ENCODE data around the gene DENND1A.
"Not testable (repeated sequence)": the region's sequence is repeated elsewhere in the genome, so short reads cannot be mapped to it uniquely, and the experiment has no call there.

The DENND1A gene

DNA sequence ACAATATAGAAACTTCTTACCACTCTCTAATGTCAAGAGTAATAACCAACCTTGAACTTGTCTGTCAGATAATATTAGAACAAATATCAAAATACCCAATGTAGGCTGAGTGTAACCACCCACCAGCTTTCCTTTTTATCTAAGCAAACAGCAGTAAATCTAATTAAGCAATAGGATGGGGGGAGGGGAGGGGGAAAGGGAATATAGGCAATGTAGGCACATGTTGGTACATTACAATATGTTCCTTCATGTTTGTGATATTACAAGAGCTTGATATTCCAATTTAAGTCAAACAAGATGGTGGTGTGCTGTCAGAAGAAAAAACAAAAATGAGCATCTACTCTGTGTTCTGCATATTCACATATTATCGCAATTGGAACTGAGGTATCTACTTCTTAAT, 158.2 kb downstream of the DENND1A start:
- DNase-seq (ENCODE audit: low spot score) = no peak

DNA sequence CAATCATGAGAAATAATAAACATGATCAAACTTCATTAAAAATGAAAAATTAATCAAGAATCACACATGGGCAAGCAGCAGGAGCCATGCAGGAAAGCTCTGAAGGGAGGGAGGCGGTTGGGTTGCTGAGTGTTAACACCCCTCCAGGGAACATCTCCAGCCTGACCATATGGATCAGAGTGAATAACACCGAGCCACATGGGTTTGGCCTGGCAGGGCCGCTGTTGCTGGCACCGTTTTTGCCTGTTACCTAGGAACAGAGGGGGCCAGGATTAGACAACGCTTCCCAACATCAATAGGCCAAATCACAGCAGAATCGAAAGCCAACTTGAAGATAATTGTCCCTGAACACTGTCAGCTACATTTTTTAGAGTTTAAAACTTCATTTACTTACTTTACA, 160.2 kb downstream of the DENND1A start:
- DNase-seq (ENCODE audit: low spot score) = no peak

DNA sequence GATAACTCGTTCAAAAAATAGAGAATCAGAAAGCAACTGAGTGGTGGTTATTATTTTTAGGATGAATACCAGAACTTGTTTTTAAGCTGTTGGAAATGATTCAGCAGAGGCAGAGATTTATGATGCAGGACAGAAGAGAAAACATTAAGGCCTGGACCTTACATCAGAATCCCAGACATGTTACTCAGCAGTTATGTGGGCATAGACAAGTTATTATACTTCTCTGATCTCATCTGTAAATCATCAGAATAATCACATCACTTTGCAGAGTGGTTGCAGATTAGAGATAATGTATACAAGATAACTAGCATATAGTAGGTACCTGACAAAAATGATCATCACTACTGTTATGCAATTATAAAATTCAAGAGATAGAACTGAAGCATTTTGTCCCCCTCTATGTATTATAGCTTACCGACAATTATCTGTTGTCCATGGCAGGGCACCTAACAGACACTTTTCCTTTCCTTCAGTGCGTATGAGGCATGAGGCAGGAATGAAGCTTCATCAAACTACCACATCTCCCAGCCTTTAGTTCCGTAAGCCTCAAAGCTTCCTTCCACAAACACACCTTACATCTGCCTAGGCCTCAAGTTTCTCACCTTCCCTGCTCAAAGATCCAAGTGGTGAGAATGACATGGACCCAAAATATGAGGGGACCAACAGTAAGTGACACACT, 165.9 kb downstream of the DENND1A start:
- no peak for DNase-seq (ENCODE audit: low spot score)

DNA sequence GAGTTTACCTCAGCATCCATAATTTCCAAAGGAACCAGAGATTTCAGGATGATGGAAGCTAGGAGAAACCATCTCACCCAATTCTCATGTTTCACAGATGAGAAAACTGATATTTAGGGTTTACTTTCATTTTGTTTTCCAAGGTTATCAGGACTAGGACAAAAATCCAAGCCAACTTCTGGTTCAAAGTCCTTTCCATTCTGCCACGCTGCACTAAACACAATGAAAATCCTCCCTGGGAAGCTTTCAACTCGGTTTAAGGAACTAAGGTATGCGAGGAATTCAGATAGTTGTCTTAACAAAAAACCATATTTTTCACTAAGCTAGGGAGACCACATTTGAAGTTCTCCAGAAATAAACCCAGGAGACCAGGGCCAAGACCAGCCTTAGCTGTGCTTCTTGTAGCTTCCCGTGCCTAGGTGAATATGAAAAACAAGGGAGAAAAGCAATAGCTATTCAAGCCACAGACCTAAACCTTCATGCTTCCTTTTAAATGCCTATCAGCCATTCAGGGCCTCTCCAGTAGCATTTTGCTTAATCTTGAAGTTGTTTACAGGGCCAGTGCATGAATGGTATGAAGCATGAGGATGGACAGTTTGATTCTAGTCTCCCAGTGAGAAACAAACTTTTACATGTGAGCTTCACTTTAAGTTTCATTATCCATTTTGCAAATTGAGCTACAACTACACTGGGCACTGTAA, 167.9 kb downstream of the DENND1A start:
- no peak for DNase-seq (ENCODE audit: low spot score)

DNA sequence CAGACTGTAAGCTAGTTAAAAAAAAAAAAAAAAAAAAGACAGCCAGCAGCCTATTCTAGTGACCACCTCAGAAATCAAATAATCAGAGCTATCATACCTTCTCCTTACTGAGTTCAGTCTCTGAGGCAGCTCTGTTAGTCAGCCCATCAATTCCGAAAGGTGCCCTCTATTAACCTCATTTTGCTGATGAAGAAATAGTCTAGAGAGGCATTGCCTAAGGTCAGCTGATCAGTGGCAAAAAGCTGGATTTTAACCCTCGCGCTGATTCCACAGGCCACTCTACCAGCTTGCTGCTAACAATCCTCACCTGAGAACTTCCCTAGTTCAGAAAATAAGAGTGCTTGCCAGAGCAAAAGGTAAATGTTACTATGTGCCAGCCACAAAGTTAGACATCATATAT, 172.0 kb downstream of the DENND1A start:
- DNase-seq (ENCODE audit: low spot score) = no peak

DNA sequence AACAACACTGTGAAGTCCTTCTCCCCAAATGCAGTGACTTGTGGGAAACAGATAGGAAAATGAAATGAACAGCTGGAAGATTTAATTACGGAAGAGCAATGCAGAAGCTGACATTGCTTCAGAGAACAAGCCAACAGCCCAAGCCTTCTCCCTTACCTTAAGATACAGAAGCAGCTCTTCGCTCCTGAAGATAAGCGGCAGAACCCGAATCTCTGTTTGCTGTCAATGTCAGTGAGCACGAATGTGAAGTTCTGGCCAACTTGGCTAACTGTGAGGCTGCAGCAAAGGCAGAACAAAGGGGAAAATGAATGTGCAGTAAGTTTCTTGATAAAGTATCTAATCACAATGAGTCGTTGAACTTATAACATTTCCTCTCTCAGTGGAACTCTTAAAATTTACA, 172.4 kb downstream of the DENND1A start:
- no peak for DNase-seq (ENCODE audit: low spot score)

DNA sequence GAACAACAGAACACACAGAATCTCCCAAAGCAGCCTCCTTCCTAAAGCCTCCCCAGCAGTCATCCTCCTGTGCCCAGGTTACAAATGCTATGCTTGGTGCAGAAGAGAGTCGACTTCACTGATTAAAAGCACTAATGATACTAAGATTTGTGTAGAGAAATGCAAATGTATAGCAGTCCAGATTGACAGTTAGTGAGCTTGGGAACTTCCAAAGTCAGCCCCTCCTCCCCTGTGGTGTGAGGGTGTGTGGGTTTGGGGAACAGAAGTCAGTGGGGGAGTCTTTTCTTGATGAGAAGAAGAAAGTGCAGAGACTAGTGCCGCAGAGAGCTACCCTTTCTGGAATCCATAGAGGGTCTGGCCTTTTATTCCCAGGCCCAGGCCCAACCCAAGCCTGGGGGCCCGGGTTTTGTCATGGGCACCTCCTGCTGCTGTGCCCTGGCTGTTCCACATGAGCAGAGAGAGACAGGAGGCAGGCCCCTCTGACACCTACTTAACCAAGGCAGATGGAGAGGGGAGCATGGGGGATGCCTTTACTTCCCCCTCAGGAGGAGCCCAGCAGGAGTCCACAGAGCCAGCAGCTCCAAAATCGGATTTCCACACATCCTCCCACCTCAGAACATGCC, 173.3 kb downstream of the DENND1A start:
- DNase-seq (ENCODE audit: low spot score) = no peak

DNA sequence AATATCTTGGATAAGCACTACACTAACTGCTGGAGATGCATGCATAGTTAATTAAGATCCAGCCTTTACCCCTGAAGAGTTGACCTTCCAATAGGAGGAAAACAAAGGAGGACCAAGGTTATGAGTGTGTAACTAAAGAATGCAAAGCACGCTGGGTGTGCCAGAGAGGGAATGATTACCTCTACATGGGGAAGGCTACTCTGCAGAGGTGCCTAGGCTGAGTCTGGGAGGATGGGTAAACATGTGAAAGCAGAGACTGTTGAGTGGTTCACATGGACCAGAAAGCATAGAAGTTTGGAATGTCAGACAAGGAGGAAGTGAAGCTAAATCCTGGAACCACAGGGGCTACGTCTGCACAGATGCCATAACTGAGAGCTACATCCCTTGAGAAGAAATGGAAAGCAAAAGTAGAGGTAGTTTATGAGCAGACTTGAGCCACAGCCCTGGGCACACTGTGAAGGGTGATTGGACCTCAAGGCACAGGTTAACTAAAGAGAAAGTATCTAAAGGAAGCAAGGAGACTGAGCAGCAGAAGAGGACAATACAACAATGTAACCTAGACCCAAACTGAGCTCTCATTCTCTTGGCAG, 176.2 kb downstream of the DENND1A start:
- DNase-seq (ENCODE audit: low spot score) = no peak

DNA sequence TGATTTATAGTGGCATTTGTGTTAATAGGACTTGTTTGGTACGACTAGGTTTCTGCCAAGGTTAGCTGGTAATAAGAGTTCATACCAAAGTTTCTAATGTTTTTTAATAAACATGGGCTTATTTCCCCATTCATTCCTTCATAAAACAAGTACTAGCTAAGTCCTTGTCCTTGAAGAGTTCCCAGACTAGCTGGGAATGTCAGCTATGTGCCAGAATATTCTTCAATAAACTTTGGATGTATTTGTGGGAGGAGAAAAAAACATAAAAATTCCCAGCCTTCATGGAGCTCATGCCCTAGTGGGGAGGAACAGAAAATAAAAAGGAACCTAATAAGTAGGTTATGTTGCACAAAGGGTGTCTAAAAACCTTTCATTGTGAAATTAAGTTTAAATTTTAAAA, 176.9 kb downstream of the DENND1A start:
- no peak for DNase-seq (ENCODE audit: low spot score)

DNA sequence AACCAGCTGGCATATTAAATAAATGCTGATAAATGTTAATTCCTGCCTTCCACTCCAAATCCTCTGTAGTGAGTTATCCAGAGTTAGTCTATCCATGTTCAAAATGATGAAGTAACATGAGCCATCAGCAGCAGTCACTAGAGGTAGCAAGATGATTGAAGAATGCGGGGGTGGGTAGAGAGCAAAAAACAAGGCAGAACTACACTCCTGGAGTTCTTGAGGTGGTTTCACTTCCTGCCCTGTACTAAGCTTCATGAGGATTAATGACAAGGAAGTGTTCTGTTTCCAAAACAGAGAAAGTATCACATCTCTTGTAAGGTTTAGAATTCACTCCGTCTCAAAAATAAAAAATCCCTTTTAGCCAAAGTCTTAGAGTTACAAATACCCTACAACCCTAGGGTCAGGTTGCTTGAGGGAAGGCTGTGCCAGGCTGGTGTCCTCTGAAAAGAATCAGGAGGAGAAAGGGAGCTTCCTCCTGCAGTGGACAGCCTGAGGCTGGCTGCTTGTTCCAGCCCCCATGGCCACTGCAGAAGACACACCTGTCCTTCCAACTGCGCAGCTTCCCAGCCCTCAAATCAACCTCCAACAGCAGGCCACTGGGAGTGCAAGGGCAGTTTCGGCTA, 180.2 kb downstream of the DENND1A start:
- no peak for DNase-seq (ENCODE audit: low spot score)

DNA sequence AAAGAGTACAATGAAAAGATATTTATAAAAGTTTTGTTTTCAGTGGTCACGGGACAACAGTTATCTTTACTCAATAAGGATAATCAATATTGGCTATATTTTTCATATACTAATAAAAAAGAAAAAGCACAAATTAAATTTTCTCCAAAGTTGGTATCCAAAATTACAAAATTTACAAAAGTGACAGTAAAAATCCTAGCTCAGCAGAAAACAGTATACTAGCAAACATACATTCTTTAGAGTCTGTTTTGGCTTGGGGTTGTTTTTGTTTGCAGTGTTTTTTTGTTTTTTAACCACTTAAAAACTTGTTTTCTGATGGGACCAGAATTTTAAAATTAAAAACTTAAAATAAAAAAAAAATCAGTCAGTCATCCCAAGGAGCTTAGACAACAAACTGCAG, 183.2 kb downstream of the DENND1A start:
- no peak for DNase-seq (ENCODE audit: low spot score)

DNA sequence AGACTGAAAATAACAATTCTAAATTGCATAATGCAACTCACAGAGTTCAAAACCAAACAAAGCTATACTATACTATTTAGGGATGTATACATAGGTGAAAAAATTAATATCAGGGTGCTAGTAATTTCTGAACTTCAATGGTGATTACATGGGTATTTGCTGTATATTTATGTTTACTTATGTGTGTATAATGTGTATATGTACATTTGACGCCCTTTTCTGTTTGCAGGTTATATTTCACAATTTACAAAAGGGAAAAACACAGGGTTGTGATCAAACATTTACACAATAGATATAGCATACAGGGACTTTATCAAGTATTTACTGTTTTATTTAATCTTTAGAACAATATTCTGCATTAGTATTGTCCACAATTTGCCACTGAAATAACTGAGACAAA, 184.0 kb downstream of the DENND1A start:
- no peak for DNase-seq (ENCODE audit: low spot score)

DNA sequence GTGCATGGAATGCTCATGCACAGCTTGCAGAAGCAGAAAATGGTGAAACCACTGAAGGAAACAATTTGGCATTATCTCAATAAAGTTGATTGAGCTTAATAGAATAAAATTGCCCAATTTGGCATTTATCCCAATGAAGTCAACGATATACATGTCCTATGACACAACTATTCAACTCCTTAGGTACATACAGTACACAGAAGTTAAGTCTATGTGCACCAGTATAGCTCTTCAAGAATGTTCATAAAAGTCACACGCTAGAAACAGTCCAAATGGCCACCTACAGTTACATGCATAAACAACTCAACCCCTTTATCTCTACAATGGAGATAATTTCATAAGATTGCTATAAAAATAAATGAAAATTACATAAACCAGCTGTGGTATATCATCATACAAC, 184.5 kb downstream of the DENND1A start:
- no peak for DNase-seq (ENCODE audit: low spot score)

DNA sequence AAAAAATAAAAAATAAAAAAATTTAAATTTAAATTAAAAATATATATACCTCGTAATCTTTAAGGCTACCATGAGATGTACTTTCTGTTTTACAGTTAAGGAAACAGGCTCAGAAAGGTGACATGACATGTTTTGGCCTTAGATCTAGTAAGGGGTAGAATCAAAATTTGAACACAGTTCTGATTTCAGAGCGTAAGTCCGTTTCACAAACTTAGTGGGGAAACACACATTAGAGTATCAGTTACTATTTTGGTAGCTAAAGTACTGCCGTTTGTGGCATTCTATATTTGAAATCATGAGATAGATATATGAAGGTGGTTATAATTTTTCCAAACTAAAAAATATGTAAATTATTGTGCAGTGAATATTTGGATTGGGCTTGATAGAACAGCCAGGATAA, 186.2 kb downstream of the DENND1A start:
- no peak for DNase-seq (ENCODE audit: low spot score)

DNA sequence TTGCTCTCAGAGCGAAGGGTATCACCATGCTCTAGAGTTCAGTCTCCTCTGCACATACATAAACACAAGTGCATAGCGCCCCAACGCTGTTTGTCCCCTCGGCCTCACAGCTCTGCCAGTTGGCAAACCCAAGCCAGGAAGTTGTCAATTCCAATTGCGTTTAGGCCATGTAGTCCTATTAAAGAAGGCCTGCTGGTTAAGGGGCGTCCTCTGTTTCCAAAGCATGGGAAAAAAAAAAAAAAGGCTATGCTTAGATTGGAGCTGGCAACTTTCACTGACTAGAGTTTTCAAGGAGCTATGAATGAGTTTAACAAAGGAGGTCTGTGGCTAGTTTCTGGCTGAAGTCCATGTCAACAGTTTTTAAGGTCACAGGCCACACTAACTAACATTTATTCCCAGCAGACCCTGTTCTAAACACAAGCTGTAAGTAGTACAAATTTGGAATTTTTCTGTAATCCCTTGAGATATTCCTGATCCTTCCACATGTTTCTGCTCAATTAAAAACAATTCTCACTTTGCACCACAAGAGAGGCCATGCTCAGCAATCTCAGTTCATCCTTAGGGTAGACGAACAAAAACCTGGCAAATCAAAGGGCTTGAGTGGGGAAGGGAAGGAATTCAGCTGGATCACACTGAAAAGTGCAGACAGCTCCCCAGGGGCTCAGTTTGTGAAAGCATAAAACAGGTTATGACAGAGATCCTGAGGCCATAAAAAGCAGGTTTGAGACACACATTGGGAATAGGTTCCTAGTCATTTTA, 187.7 kb downstream of the DENND1A start:
- no peak for DNase-seq (ENCODE audit: low spot score)

DNA sequence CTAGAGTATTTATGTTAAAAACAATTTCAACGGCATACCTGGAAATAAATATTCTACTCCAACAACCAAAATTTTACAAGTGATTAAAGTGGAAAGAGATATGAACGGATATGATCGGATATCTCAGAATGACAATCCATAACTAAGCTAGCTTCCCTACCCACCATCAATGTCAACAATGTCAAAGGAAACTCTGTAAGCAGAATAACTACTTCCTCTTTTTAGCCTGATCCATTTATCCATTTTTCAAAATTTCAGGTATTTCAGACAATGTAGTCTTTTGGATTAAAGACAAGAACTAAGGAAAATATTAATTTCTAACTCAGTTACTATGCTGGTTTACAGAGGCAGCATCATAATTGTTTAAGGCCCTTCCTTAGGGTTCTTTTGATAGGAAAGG, 188.7 kb downstream of the DENND1A start:
- no peak for DNase-seq (ENCODE audit: low spot score)

DNA sequence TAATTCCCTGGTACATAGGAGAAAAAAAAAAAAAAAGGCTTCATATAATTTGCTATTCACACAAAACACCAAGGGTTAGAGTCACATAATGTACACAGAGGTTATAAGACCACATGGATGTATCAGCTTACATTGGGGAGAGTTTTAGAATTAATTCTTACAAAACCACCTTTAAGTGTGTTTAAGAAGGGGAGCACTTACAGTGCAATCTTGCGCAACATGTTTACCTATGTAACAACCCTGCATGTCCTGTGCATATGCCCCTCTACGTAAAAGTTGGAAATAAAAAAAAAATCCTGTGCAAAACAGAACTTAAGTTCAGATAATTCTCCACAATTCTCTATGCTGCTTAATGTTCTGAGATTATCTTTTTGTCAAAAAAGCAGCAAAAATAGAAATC, 190.0 kb downstream of the DENND1A start:
- no peak for DNase-seq (ENCODE audit: low spot score)

DNA sequence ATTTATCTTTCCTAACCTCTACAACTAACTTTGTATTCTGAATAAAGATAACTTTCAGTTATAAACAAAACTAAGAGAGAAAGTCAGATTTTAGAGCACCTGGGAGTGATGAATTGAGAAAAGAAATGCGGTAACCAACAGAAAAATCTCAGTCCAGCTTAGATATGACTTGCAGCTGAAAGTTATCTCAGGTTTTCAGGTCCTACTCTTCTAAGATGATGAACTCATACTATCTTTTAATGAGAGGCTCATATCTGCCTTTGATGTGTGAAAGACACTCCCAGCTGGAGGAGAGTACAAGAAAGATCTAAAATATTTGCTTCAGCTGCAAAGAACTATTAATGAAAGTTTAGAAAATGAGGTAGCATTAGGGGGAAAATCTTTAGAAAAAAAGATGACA, 190.5 kb downstream of the DENND1A start:
- DNase-seq (ENCODE audit: low spot score) = no peak

DNA sequence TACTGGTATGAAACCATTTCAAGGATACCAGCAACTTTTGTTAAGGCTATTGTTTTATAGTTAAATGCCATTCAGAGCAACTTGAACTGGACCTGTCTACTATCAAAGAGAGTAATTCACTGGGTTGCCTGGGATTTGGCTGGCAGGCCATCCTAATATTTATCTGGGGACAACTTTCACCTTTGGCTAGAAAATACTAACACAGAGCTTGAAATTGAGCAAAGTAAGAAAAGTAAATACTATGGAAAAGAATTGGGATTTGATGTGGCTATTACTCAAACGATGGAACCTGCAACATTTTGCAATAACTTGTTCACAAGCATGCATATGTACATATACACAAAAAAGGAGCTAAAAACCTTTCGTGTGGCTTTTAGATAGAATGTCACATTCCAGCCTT, 191.3 kb downstream of the DENND1A start:
- no peak for DNase-seq (ENCODE audit: low spot score)

DNA sequence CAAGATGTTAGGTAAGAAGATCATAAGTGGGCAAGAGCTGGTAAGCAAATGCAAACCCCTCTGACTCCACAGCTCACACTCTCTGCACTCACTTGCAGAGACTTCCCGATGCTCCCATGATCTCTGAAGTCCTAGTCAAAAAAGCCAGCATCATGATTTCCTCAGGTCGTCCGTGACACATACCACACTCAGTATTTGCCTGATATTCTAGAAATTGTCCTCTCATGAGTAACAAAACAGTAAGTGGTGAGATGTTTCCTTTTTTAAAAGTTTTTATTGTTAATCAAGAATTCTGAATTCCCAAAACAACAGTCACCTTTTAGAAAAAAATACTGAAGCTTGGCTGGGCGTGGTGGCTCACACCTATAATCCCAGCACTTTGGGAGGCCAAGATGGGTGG, 194.6 kb downstream of the DENND1A start:
- no peak for DNase-seq (ENCODE audit: low spot score)

DNA sequence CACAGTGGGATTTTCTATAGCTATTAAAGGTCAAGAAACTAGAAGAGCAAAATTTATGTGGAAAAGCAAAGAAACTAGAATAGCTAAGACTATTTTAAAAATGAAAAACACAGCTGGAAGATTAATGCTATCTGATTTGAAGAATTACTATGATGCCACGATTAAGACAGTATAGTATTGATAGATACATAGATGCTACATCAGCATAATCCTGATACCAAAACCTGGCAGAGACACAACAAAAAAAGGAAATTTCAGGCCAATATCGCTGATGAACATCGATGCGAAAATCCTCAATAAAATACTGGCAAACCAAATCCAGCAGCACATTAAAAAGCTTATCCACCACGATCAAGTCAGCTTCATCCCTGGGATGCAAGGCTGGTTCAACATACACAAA, 201.4 kb downstream of the DENND1A start:
- not testable (repeated sequence) for DNase-seq (ENCODE audit: low spot score)

DNA sequence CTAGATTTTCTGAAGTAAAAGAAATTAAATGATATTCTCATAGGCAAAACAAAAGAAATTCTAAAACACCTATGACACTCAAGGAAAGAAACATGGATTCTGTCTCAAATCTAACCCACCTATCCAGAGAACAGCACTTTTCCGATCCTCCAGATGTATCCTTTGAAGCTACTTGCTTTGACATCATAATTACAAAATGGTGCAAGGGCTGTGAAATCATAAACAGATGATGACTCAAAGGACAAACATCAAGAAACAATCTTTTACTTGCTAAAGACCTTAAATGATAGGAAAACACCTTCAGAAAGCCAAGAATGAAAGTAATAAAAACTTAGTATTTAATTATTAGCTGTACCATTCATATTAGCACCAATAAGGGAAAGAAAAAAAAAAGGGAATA, 202.6 kb downstream of the DENND1A start:
- no peak for DNase-seq (ENCODE audit: low spot score)

All from CD4-positive, alpha-beta T cell treated with Interleukin-2 at 100 ng/mL for 4 hours (primary cell).